Measurements from ENCODE around the gene PPP1R14B.
A peak's percentile ranks its signal among the peaks of the same experiment; 100 is the strongest.

PPP1R14B gene

DNA sequence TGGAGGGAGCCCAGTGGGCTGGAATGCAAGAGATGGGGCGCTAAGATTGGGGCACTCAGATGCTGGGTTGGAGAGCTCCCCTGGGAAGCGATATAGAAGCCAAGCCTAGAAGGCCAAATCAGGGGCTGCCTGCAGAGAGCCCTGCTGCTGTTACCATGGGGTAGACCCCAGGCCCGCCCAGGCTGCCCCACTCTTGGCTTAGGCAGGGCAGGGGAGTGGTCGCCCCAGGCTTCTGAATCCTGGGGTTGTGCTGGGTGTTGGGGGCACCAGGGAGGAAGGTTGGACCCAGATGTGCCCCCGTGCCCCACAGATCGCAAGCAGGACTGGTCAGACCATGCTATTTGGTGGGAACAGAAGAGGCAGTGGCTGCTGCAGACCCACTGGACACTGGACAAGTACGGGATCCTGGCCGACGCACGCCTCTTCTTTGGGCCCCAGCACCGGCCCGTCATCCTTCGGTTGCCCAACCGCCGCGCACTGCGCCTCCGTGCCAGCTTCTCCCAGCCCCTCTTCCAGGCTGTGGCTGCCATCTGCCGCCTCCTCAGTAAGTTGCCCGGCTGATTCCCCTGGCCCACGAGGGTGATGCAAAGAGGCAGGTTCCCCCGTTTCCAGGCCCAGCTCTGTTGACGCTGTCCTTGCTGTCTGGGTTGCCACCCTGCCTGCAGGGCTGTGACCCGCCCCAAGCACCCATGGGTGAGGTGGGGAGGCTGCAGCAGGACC lies 36.3 kb downstream of the PPP1R14B start:
- DNase-seq (ENCODE audit: low read depth in 3 of 3), result no peak

DNA sequence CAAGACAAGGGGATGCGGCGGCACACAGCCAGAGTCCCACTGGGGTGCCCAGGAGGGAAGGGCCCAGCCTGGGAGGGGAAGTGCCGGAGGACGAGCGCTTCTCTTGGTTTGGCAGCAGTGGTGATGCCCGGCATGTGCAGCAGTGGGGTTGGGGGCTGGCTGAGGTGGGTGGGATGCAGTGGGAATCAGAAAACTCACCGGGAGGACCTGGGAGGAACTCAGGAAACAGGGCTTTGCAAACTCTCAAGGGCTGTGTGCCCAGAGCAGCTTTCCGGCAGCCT lies 37.2 kb downstream of the PPP1R14B start:
- no peak for DNase-seq (ENCODE audit: low read depth in 3 of 3)

DNA sequence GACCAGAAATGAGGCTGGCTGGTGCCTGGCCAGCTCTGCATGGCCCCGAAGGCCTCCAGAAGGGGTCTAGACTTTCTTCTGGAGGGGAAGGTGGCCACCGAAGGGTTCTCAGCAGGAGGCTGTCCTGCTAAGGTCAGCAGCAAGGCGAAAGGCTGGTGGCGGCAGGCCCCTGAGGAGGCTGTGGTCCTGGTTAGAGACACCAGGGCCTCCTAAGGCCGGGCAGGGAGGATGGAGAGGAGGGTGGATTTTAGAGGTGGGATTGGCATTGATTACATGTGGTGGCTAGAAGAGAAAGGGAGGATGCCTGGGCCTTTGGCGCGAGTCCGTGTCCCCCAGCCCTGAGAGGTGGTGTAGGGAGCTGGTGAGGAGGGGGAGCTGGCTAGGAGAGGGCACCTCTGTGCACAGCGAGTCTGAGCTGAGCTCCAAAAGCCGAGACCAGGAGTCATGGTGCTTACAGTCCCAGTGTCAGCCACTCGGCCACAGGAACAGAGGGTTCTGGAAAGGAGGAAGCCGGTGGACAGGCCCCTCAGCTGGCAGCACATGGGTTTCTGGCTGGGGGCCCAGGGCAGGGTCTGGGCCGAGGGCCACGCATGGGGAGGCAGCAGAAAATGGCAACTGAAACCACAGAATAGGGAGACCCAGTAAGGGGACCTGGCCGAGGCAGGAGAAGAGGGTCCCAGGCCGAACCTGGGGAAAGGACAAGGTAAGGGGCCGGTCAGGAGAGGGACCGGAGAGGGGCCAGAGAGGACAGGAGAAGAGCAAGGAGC lies 37.8 kb downstream of the PPP1R14B start:
- DNase-seq (ENCODE audit: low read depth in 3 of 3), result no peak

DNA sequence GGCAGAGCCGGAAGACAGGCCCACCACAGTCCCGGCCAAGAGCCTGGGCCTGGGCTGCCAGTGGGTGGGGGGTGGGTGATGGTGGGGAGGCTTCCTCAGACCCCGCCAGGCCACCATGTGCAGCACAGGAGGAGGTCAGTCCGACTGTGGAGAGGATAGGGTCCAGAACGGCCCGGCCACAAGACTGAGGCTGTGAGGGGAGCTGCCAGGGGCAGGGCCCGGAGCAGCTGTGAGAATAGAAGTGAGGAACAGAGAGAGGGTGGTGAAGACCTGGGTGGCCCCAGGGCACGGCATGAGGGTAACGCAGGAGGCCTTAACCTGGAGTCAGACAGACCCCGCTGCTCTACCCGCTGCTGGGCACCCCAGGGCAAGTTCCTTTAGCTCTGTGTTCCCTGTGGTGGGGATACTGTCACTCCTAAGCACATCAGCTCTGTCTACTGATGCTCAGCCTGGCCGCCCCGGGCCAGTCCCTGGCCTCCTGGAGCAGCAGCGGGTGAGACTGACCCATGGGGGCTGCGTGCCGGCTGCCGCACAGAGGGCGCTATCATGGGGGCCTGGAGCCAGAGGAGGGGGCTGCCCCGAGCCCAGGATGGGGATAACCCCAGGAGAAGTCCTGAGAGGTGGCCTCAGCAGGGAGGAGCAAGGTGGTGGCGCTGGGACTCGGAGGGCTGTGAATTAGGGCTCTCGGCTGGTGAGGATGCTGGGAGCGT lies 38.5 kb downstream of the PPP1R14B start:
- DNase-seq (ENCODE audit: low read depth in 3 of 3), result no peak

DNA sequence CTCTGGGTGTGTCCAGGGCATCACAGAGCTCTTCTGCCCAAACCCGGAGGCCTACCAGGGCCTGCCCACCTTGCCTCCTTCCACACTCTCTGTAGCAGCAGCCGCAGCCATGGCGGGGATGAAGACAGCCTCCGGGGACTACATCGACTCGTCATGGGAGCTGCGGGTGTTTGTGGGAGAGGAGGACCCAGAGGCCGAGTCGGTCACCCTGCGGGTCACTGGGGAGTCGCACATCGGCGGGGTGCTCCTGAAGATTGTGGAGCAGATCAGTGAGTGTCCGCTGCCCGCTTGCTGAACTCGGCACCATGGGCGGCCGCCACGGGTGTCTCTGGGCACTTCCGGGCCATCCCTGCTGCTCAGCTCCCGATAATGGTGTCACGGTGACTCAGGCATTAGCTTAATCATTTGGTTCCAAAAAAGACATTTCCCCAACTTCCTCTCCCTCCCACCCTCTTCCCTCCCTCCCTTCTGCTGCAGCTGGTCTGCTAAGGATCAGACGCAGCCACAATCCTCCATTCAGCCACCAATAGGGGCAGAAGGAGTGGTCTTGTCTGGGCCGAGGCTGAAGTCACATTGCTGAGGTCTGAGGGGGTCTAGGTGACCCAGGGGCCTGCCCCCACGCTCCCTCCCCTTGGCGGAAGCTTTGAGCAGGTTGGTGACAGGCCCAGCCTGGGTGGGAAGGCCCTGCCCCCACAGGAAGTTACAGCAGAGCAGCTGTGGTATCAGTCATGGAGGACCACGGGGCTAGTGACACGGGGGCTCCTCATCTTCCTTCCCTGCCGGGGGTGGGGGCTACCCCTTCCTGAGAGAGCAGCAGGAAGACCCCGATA lies 39.3 kb downstream of the PPP1R14B start:
- peak; percentile 66 to 76 (median 73) for DNase-seq (ENCODE audit: low read depth in 3 of 3)

DNA sequence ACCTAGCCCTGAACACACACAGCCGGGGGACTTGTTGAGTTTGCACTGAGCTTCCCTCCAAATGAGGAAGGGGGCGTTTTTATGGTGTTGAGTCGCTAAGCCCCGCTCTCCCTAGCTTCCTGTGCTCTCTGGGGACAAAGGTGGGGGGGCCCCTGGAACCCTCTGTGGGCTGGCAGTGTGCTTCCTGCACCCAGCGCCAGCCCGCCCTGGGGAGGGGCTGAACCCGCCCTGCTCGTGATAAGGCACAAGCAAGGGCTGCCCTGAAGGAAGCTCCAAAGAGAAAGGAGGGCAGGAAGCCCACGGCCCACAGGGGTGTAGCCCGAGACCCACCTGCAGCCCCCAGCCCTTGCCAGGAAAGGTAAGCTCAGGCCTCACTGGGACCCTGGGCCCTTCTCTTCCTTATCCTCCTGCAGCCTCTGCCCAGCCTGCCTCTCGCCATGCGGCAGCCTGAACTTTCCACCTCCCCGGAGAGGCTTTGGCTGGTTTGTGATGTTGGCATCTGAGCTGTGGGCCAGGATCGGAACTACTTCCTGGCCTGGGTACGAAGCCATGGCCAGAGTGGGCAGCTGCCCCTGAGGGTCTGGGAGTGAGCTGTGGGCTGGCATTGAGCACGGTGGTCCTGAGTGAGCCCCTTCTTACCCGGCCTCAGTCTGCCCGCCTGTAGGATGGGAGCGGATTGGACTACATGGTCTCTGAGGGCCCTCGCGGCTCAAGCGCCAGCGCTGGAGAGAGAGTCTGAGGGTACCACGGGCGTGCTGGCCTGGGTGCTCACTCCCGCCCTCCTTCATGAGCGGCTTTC lies 40.1 kb downstream of the PPP1R14B start, which contains the start of gene FERMT3:
Gene FERMT3 (plus strand): TSS at position 265 of the 799 bp plus-strand sequence. CDS start 644 bp downstream, outside the sequence.
- DNase-seq (ENCODE audit: low read depth in 3 of 3), result peak; percentile 58 to 66 (median 63)

DNA sequence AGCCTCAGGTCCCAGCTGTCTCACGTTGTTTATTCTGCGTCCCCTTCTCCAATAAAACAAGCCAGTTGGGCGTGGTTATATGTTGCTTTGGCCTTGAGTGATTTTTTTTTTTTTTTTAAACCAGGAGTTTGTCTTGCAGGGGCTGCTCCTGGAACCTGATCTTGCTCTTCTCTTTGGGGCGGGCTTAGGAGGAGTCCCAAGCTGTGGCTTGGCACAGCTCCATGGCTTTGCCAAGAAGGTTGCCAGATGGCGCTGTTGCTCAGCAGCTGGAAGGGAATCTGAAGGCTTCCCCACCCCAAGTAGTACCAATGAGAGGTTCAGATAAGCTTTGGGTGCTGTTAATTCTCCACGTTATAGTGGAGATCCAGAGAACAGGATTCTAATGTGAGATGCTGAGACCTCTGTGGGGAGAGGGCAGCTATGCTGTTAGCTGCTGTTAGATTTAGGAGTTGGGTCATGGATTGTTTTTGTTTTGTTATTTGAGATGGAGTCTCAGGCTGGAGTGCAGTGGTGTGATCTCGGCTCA lies 42.2 kb downstream of the PPP1R14B start:
- peak in 2 of 3 experiments; percentile 64 to 75 for DNase-seq (ENCODE audit: low read depth in 3 of 3)

DNA sequence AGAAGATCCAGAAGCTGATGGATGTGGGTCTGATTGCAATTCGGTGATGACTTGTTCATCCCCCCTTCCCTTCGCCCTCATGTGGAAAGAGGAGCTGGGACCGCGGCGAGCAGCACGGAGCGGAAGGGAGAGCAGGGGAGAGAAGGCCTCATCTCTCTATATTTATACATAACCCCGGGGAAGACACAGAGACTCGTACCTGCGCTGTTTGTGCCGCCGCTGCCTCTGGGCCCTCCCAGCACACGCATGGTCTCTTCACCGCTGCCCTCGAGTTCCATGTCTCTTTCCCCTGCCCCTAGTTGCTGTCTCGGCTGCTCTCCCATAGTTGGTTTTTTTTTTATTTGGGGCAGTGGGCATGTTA lies 42.7 kb downstream of the PPP1R14B start:
- DNase-seq (ENCODE audit: low read depth in 3 of 3), result no peak

DNA sequence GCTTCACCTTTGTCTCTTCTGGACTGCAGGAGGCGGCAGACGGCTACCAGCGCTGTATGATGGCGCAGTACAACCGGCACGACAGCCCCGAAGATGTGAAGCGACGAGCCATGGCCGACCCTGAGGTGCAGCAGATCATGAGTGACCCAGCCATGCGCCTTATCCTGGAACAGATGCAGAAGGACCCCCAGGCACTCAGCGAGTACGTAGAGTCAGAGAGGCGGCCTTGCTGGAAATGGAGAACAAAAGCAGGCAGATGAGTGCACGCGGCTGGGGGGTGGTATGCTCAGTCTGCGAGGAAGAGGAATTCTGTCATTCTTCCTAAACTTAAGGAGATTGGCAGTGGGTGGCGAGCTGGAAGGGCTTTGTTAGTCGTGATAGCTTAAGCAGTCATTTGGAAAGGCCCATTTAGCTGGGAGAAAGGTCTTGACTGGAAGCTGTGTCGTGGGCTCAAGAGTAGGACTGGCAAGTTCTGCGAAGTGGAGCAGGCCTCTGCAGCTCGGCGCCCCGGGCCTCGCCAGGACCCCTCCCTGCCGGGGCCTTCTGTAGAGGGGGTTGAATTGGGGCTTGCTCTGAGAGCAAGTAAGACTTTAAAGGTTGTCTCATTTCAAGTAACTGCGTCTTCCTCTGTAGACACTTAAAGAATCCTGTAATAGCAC lies 43.2 kb downstream of the PPP1R14B start:
- DNase-seq (ENCODE audit: low read depth in 3 of 3), result no peak

DNA sequence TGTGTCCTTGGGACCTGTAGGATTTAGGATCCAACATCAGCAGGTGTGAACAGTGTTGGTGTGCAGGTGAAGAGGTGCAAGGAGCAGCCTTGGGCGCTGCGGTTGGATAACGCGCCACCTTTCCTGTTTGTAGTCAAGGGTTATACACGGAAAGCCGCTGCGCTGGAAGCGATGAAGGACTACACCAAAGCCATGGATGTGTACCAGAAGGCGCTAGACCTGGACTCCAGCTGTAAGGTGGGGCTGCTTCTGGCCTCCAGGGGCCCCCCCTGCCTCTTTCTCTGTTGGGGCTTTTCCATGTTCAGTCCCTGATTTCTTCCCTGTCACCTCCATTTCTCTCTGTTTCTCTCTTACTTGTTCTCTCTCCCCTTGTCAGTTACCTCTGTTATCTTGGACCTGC lies 43.8 kb downstream of the PPP1R14B start:
- DNase-seq (ENCODE audit: low read depth in 3 of 3), result no peak

DNA sequence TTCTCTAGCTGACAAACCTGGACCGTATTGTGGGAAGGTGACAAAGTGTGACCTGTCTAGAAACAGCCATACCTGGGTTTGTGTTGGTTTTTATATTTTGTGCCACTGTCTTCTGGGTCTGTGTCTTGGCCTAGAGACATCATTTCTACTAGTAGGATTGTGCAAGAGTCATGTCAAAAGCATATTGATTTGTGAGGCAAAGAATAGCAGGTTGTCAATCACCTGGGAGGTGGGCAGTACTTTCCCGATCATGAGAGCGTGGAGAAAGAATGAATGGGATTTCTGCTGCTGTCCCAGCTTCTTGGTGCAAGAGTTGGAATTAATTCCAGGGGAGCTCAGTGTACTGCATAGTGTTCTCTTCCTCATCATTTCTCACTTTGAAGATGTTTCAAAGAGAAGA lies 45.2 kb downstream of the PPP1R14B start:
- no peak for DNase-seq (ENCODE audit: low read depth in 3 of 3)

DNA sequence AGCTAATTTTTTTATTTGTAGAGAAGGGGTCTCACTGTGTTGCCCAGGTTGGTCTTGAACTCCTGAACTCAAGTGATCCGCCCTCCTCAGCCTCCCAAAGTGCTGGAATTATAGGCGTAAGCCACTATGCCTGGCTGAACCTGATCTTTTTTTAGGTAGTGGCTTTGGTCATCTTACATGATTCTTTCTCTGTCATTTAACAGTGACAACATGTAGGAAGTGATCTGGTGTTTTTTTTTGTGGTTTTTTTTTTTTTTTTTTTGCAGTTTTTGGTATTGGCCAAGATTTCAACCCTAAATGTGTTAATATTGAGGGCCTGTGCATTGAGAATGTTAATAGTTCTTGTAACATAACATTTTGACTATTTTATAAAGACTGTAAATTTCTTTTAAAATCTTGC lies 48.2 kb downstream of the PPP1R14B start:
- no peak for DNase-seq (ENCODE audit: low read depth in 3 of 3)

DNA sequence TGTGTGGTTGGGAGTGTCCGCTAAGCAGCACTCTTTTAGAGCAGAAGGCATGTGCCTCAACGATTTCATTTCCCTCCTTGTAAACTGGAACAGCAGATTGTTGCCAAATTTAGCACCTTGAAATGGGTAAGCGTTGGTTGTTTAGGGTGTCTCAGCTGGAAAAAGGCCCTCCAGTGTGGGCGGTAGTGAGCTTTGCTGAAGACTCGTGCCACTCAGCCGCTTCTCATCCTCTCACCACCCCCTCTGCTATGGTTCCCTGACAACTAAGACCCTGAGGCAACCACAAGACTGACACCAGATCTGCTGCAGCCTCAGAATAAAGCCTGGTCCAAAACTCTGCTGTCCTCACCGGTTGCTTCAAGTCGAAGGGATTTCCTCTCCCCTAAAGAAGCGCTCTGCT lies 50.1 kb downstream of the PPP1R14B start:
- DNase-seq (ENCODE audit: low read depth in 3 of 3), result no peak

All from stimulated activated CD4-positive, alpha-beta T cell treated with anti-CD3 and anti-CD28 coated beads, TNF-alpha, amount 100 ng/mL, for 4 hours (primary cell).